ENCODE data around the gene DCAF10.
"Not testable (repeated sequence)": the region's sequence is repeated elsewhere in the genome, so short reads cannot be mapped to it uniquely, and the experiment has no call there.

- not testable (repeated sequence) for TF ChIP-seq NPAS2 (CRISPR knock-in tag; IDR thresholded peaks at IDR 0.05; ENCODE audit: borderline replicate concordance); POLR2A (IDR thresholded peaks at IDR 0.05; ENCODE audit: insufficient read depth in 1 of 2, low read depth in 2 of 2, low read length in 2 of 2); CTCF (CRISPR knock-in tag; IDR thresholded peaks at IDR 0.05); ATF3 (CRISPR knock-in tag; IDR thresholded peaks at IDR 0.05); BCL6 (CRISPR knock-in tag; IDR thresholded peaks at IDR 0.05); ZNF138 (CRISPR knock-in tag; IDR thresholded peaks at IDR 0.05; ENCODE audit: low read depth); ZHX1 (CRISPR knock-in tag; IDR thresholded peaks at IDR 0.05; ENCODE audit: low read depth); ZNF563 (CRISPR knock-in tag; IDR thresholded peaks at IDR 0.05); RXRA (CRISPR knock-in tag; IDR thresholded peaks at IDR 0.05); MAX (IDR thresholded peaks at IDR 0.05)
Observed at GRCh38 chr9:37887977-37888583, 87.5 kb downstream of the DCAF10 start.

Data from HepG2 (cell line).